K562 (cell line): ENCODE data around the gene BDNF.

Experiments
- GABPA ChIP-seq: fragments of 200-800 bp; sonication (Bioruptor generic); conservative IDR thresholded peaks from 2 replicates; pipeline ENCODE4 v1.6.1; 2016; ENCODE audit warnings: low read depth, missing genetic modification characterization, missing compliant biosample characterization
- NFIC ChIP-seq: fragments of 450-650 bp; IDR thresholded peaks from 2 replicates; pipeline ENCODE4 v1.6.1; 2017; ENCODE audit warnings: mild to moderate bottlenecking, inconsistent platforms
- NR1H2 ChIP-seq: sonication (generic); formaldehyde crosslinking; IDR thresholded peaks from 2 replicates; pipeline ENCODE4 v1.4.0; 2020; ENCODE audit warnings: mild to moderate bottlenecking, missing genetic modification reagents
- POLR2A ChIP-seq: fragments of 450-650 bp; conservative IDR thresholded peaks from 2 replicates; pipeline ENCODE4 v1.6.1; 2016
- POLR3A ChIP-seq: IDR thresholded peaks from 2 replicates; pipeline ENCODE4 v1.6.1; 2011; ENCODE audit warnings: borderline replicate concordance, mild to moderate bottlenecking, moderate library complexity; ENCODE audit not compliant: insufficient read length, insufficient read depth; ENCODE audit errors: extremely low read depth
- RFX5 ChIP-seq: IDR thresholded peaks from 2 replicates; pipeline ENCODE4 v1.6.1; 2011; ENCODE audit warnings: low read depth, mild to moderate bottlenecking, improper control_type of control experiment, low read length
- SIRT6 ChIP-seq: IDR thresholded peaks from one replicate; pipeline ENCODE4 v1.6.1; 2012; ENCODE audit warnings: low read depth, mild to moderate bottlenecking, control low read depth, inconsistent platforms, low read length, moderate library complexity
- ZNF274 ChIP-seq: IDR thresholded peaks from 2 replicates; pipeline ENCODE4 v1.6.1; 2011; ENCODE audit warnings: low read depth, mild to moderate bottlenecking, low read length, moderate library complexity, borderline replicate concordance
- TF ChIP-seq, protein P1 (sequence below), 2 experiments: IDR thresholded peaks; 2 replicates each; pipeline ENCODE4 v1.6.1; 2011; ENCODE audit warnings: borderline replicate concordance in 1 of 2, control low read depth in 1 of 2, low read depth in 1 of 2, low read length in 1 of 2, mild to moderate bottlenecking in 1 of 2, mixed read lengths in 1 of 2, moderate library complexity in 1 of 2; ENCODE audit not compliant: insufficient read depth in 1 of 2, insufficient read length in 1 of 2, poor library complexity in 1 of 2, severe bottlenecking in 1 of 2; ENCODE audit errors: extremely low read depth in 1 of 2
- TF ChIP-seq, protein P2 (sequence below): sonication (generic); formaldehyde crosslinking; IDR thresholded peaks from 2 replicates; pipeline ENCODE4 v1.8.1; 2023; ENCODE audit warnings: mild to moderate bottlenecking, missing genetic modification reagents, moderate library complexity
- TF ChIP-seq, protein P3 (sequence below): fragments of 250-450 bp; sonication (Bioruptor Pico); IDR thresholded peaks from 2 replicates; pipeline ENCODE4 v1.8.0; 2021; ENCODE audit warnings: borderline replicate concordance, mild to moderate bottlenecking, moderate library complexity; ENCODE audit not compliant: poor library complexity, severe bottlenecking
- TF ChIP-seq, protein P4 (sequence below), 3 experiments: IDR thresholded peaks in 2 of 3; conservative IDR thresholded peaks in 1 of 3; 2 replicates each; pipeline ENCODE4 v1.5.1; 2011 to 2012; ENCODE audit warnings: low read length in 3 of 3, mild to moderate bottlenecking in 3 of 3, control low read depth in 2 of 3, improper control_type of control experiment in 1 of 3, inconsistent platforms in 1 of 3, low read depth in 1 of 3, mixed read lengths in 1 of 3, moderate library complexity in 1 of 3; ENCODE audit not compliant: insufficient read depth in 2 of 3

DNA sequence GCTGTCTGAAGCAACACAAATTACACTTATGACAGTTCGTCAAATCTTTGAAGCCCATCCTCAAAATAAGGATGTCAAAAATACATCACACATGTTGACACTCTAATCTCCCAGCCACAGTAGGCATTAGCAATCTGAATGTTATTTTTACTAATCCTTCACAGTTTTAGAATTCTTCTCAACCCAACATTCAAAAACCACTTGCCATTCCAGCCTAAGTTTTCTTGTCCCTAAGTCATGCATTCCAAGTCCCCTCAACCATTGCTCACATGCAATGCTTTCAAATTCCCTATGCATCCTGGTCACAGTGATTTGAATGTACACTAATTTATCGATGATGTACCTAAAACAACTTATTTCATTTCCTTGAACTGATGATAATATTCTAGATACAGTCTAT lies 7.5 kb downstream of the BDNF start:
- TF ChIP-seq POLR2A (no peak), RFX5 (no peak), GABPA (tag) (no peak), POLR3A (no peak), NR1H2 (CRISPR knock-in tag) (no peak), ZNF274 (no peak), NFIC (no peak), SIRT6 (no peak)
- TF ChIP-seq, protein P1, sequence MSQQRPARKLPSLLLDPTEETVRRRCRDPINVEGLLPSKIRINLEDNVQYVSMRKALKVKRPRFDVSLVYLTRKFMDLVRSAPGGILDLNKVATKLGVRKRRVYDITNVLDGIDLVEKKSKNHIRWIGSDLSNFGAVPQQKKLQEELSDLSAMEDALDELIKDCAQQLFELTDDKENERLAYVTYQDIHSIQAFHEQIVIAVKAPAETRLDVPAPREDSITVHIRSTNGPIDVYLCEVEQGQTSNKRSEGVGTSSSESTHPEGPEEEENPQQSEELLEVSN (IDR thresholded peaks at IDR 0.05; ENCODE audit: borderline replicate concordance in 1 of 2, extremely low read depth in 1 of 2, insufficient read depth in 1 of 2, insufficient read length in 1 of 2, low read depth in 1 of 2, low read length in 1 of 2, poor library complexity in 1 of 2, severe bottlenecking in 1 of 2): no peak
- TF ChIP-seq, protein P2, sequence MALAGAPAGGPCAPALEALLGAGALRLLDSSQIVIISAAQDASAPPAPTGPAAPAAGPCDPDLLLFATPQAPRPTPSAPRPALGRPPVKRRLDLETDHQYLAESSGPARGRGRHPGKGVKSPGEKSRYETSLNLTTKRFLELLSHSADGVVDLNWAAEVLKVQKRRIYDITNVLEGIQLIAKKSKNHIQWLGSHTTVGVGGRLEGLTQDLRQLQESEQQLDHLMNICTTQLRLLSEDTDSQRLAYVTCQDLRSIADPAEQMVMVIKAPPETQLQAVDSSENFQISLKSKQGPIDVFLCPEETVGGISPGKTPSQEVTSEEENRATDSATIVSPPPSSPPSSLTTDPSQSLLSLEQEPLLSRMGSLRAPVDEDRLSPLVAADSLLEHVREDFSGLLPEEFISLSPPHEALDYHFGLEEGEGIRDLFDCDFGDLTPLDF (CRISPR knock-in tag): no peak
- TF ChIP-seq, protein P3, sequence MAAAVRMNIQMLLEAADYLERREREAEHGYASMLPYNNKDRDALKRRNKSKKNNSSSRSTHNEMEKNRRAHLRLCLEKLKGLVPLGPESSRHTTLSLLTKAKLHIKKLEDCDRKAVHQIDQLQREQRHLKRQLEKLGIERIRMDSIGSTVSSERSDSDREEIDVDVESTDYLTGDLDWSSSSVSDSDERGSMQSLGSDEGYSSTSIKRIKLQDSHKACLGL (CRISPR knock-in tag): no peak
- TF ChIP-seq, protein P4, sequence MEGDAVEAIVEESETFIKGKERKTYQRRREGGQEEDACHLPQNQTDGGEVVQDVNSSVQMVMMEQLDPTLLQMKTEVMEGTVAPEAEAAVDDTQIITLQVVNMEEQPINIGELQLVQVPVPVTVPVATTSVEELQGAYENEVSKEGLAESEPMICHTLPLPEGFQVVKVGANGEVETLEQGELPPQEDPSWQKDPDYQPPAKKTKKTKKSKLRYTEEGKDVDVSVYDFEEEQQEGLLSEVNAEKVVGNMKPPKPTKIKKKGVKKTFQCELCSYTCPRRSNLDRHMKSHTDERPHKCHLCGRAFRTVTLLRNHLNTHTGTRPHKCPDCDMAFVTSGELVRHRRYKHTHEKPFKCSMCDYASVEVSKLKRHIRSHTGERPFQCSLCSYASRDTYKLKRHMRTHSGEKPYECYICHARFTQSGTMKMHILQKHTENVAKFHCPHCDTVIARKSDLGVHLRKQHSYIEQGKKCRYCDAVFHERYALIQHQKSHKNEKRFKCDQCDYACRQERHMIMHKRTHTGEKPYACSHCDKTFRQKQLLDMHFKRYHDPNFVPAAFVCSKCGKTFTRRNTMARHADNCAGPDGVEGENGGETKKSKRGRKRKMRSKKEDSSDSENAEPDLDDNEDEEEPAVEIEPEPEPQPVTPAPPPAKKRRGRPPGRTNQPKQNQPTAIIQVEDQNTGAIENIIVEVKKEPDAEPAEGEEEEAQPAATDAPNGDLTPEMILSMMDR (IDR thresholded peaks at IDR 0.05 in 2 of 3, conservative IDR thresholded peaks at IDR 0.05 in 1 of 3; ENCODE audit: insufficient read depth in 2 of 3, low read depth in 1 of 3, low read length in 3 of 3): no peak
